ENCODE measurements around the gene METTL17. TPM values are rescaled to one million over a fixed set of nuclear protein-coding genes. Genes with fewer than 3 reads are reported as not detected.
"Not testable (repeated sequence)": the region's sequence is repeated elsewhere in the genome, so short reads cannot be mapped to it uniquely, and the experiment has no call there.

Gene METTL17, protein sequence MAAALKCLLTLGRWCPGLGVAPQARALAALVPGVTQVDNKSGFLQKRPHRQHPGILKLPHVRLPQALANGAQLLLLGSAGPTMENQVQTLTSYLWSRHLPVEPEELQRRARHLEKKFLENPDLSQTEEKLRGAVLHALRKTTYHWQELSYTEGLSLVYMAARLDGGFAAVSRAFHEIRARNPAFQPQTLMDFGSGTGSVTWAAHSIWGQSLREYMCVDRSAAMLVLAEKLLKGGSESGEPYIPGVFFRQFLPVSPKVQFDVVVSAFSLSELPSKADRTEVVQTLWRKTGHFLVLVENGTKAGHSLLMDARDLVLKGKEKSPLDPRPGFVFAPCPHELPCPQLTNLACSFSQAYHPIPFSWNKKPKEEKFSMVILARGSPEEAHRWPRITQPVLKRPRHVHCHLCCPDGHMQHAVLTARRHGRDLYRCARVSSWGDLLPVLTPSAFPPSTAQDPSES
- 10 to 100 TPM; 39.8 to 57.4 (median 41.7) TPM for total RNA-seq

- peak within 1 kb of the TSS; percentile 75 to 82 (median 78) for H3K27ac ChIP-seq (replicated peaks in 1 of 4)
- no peaks in the 10 kb centered on the region for H3K27me3 ChIP-seq
- TF ChIP-seq EP300 (IDR thresholded peaks at IDR 0.05) = no peak
- TF ChIP-seq POLR2A (IDR thresholded peaks at IDR 0.05; ENCODE audit: low read depth) = peak; percentile 39
- TF ChIP-seq POLR2AphosphoS5 (IDR thresholded peaks at IDR 0.05) = peak; percentile 79 to 89
- TF ChIP-seq, protein P1, sequence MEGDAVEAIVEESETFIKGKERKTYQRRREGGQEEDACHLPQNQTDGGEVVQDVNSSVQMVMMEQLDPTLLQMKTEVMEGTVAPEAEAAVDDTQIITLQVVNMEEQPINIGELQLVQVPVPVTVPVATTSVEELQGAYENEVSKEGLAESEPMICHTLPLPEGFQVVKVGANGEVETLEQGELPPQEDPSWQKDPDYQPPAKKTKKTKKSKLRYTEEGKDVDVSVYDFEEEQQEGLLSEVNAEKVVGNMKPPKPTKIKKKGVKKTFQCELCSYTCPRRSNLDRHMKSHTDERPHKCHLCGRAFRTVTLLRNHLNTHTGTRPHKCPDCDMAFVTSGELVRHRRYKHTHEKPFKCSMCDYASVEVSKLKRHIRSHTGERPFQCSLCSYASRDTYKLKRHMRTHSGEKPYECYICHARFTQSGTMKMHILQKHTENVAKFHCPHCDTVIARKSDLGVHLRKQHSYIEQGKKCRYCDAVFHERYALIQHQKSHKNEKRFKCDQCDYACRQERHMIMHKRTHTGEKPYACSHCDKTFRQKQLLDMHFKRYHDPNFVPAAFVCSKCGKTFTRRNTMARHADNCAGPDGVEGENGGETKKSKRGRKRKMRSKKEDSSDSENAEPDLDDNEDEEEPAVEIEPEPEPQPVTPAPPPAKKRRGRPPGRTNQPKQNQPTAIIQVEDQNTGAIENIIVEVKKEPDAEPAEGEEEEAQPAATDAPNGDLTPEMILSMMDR (IDR thresholded peaks at IDR 0.05) = peak in 2 of 3 experiments; percentile 19
- H3K9me3 ChIP-seq = no peaks in the 10 kb centered on the region
- peaks cover 26 to 34% (median 30%) of the 10 kb centered on the region in 4 donors for H3K4me1 ChIP-seq
- peak within 1 kb of the TSS; percentile 65 to 96 (median 76) for H3K4me3 ChIP-seq
- intact Hi-C loops (cut with DNase I) = loop anchor here (10.0 kb wide), 1 partner anchor 525 kb away; the partner anchor contains the start of genes PIP4P1 and PNP
- DNase-seq (ENCODE audit: extremely low spot score) = peak; percentile 98
- H3K36me3 ChIP-seq = peaks cover 30 to 37% (median 33%) of the 10 kb centered on the region in 4 donors
- whole genome bisulfite sequencing = 0% methylated on average over 26 of the region's 42 CpGs
Measured at GRCh38 chr14:20989787-20990600, at the start of gene METTL17. Gene METTL17, plus strand, starts transcription at chr14:20989980. Its CDS starts 23 bp downstream, at chr14:20990003.

DNA sequence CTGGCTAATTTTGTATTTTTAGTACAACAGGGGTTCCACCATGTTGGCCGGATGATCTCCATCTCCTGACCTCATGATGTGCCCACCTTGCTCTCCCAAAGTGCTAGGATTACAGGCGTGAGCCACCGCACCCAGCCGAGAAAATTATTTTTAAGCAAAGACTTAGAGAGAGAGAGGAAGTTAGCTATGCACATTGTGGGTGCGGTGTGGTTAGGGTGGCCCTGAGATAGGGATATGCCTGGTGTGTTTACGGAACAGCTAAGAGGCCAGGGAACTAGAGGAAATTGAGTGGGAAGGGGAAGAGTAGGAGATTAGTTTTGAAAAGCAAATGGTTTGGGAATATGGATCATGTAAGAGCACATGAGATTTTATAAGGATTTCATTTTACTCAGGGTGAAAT is 44.6 kb upstream of the METTL17 start:
- H3K4me3 ChIP-seq; H3K36me3 ChIP-seq; intact Hi-C loops (cut with DNase I); H3K9me3 ChIP-seq; H3K4me1 ChIP-seq; H3K27ac ChIP-seq (replicated peaks in 1 of 4); DNase-seq (ENCODE audit: extremely low spot score): not testable (repeated sequence)
- H3K27me3 ChIP-seq = peaks cover 0 to 12% (median 0%) of the 10 kb centered on the region in 4 donors
- WGBS = 81% methylated on average over 6 of the region's 6 CpGs

GRCh38 chr14:20946707-20947106 is 43.1 kb upstream of the METTL17 start:
- WGBS = 83% methylated on average over 7 of the region's 9 CpGs

GRCh38 chr14:20954736-20955537 is 34.8 kb upstream of the METTL17 start, which contains the start of gene RNASE2:
Gene RNASE2, plus strand, starts transcription at chr14:20955487. Its CDS starts 285 bp downstream, at chr14:20955772.
- H3K27ac ChIP-seq (replicated peaks in 1 of 4); H3K4me3 ChIP-seq; H3K36me3 ChIP-seq; intact Hi-C loops (cut with DNase I); H3K4me1 ChIP-seq; H3K9me3 ChIP-seq; DNase-seq (ENCODE audit: extremely low spot score): not testable (repeated sequence)
- 59% methylated on average over 4 of the region's 4 CpGs for WGBS
- H3K27me3 ChIP-seq = peaks cover 0 to 12% (median 0%) of the 10 kb centered on the region in 4 donors

More at GRCh38 chr14:20946707-20947106, 43.1 kb upstream of the METTL17 start:
- H3K36me3 ChIP-seq; H3K9me3 ChIP-seq; H3K4me3 ChIP-seq; intact Hi-C loops (cut with DNase I); DNase-seq (ENCODE audit: extremely low spot score); H3K27ac ChIP-seq (replicated peaks in 1 of 4); H3K4me1 ChIP-seq: not testable (repeated sequence)
- H3K27me3 ChIP-seq = peaks cover 0 to 17% (median 0%) of the 10 kb centered on the region in 4 donors

DNA sequence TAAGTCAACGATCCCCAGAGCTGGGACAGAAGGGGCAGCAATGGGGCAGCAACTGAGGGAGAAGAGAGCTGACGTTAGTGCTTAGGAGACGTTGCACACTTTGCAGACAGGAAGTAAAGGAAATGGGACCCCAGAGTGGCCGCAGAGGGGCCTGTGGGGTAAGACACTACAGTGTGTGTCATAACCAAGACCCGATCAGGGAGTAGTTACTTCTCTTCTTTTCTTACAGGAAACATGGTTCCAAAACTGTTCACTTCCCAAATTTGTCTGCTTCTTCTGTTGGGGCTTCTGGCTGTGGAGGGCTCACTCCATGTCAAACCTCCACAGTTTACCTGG is 34.3 kb upstream of the METTL17 start:
- H3K4me3 ChIP-seq; H3K27me3 ChIP-seq; H3K27ac ChIP-seq (replicated peaks in 1 of 4); H3K4me1 ChIP-seq; H3K36me3 ChIP-seq; DNase-seq (ENCODE audit: extremely low spot score); H3K9me3 ChIP-seq; intact Hi-C loops (cut with DNase I): not testable (repeated sequence)
- 53% methylated on average over 5 of the region's 5 CpGs for WGBS

DNA sequence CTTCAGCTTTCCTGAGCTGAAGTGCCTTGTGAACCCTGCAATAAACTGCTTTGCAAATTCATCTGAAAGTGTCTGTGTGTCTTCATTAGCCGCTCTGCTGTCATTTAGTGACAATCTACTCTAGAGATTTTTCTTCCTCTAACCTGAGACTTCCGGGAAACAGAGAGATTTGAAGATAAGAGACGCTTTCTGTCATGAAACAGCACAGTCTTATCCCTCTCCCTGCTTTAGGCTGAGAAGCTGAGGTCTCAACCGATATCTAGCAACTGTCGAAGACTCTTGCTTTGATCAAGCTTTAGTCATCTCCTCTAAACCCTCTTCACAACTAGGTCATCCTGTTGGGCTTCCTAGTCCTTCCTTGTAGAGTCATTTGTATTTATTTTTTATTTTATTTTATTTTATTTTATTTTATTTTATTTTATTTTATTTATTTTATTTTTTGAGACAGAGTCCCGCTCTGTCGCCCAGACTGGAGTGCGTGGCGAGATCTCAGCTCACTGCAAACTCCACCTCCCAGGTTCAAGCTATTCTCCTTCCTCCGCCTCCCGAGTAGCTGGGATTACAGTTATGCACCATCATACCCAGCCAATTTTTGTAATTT is 33.3 kb upstream of the METTL17 start:
- Histone ChIP-seq H3K4me1 (peaks cover 0 to 4% (median 2%) of the 10 kb centered on the region in 4 donors), H3K9me3 (no peaks in the 10 kb centered on the region), H3K27me3 (peaks cover 0 to 6% (median 0%) of the 10 kb centered on the region in 4 donors), H3K36me3 (no peaks in the 10 kb centered on the region), H3K27ac (replicated peaks in 1 of 4) (no peak overlapping the region), H3K4me3 (no peak overlapping the region)
- intact Hi-C loops (cut with DNase I) = no loop called here
- no peak for TF ChIP-seq EP300 (IDR thresholded peaks at IDR 0.05)
- TF ChIP-seq, protein P1 (IDR thresholded peaks at IDR 0.05) = no peak
- no peak for TF ChIP-seq POLR2AphosphoS5 (IDR thresholded peaks at IDR 0.05)
- TF ChIP-seq POLR2A (IDR thresholded peaks at IDR 0.05; ENCODE audit: low read depth) = no peak
- WGBS = 86% methylated on average over 11 of the region's 11 CpGs
- DNase-seq (ENCODE audit: extremely low spot score) = no peak

DNA sequence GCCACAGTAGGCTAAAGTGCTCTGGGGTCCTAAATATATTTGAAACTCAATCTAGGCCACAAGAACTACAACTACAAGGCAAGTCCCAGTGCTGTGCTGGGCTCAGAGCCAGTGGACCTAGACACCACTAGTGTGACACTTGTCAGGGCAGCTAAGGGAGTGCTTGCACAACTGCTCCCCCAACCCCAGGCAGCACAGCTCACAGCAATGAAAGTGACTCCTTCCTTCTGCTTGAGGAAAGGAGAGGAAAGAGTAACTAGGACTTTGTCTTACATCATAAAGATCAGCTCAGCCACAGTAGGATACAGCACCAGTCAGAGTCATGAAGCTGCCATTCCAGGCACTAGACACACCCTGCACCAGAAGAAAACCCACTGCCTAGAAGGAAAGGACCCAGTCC is 30.8 kb upstream of the METTL17 start:
- DNase-seq (ENCODE audit: extremely low spot score); H3K9me3 ChIP-seq; intact Hi-C loops (cut with DNase I); H3K4me1 ChIP-seq; H3K36me3 ChIP-seq; H3K27ac ChIP-seq (replicated peaks in 1 of 4); H3K27me3 ChIP-seq; H3K4me3 ChIP-seq: not testable (repeated sequence)
